Measurements from ENCODE around the gene EEF2KMT. TPM values are rescaled to one million over a fixed set of nuclear protein-coding genes. Genes with fewer than 3 reads are reported as not detected.
A peak's percentile ranks its signal among the peaks of the same experiment; 100 is the strongest.

EEF2KMT gene
- total and polyA plus RNA-seq, 2 of the 13 experiments (the other 11 are each of a cell fraction or from before 2014, with no cell fraction given), result 10.7 to 26.9 TPM

DNA sequence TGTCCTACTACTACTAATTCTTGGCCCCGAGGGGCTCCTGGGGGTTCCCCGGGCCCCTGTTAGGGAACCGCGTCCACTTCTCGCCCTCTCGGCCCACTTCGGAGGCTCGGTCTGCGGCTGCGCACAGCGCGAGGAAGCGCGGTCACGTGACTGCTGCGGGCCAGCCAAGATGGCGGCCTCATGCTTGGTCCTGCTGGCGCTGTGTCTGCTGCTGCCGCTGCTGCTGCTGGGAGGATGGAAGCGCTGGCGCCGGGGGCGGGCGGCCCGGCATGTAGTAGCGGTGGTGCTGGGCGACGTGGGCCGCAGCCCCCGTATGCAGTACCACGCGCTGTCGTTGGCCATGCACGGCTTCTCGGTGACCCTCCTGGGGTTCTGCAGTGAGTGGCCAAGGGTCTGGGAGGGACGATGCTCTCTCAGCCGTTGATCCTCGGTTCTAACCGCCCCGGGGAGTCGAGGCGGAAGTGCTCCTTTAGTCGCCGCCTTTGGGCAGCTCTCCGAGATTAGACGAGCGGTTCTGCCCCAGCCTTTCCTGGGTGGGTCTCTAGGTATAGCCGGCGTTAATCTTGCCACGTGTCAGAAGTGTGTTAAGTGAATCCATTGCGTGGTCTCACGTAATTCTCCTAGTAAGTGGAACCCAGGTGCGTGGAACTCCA is 25.8 kb downstream of the EEF2KMT start, which contains the start of gene ALG1 (continued):
- TF ChIP-seq, protein P1, sequence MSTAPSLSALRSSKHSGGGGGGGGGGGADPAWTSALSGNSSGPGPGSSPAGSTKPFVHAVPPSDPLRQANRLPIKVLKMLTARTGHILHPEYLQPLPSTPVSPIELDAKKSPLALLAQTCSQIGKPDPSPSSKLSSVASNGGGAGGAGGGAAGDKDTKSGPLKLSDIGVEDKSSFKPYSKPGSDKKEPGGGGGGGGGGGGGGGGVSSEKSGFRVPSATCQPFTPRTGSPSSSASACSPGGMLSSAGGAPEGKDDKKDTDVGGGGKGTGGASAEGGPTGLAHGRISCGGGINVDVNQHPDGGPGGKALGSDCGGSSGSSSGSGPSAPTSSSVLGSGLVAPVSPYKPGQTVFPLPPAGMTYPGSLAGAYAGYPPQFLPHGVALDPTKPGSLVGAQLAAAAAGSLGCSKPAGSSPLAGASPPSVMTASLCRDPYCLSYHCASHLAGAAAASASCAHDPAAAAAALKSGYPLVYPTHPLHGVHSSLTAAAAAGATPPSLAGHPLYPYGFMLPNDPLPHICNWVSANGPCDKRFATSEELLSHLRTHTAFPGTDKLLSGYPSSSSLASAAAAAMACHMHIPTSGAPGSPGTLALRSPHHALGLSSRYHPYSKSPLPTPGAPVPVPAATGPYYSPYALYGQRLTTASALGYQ (CRISPR knock-in tag; IDR thresholded peaks at IDR 0.05), result no peak; the same call in 1 of the 2 replicates
- TF ChIP-seq PRMT3 (CRISPR knock-in tag; IDR thresholded peaks at IDR 0.05; ENCODE audit: borderline replicate concordance, low read depth) (peak; percentile 88; the same call in 1 of the 2 replicates), EEA1 (CRISPR knock-in tag; IDR thresholded peaks at IDR 0.05; ENCODE audit: borderline replicate concordance) (no peak), HOXA7 (CRISPR knock-in tag; IDR thresholded peaks at IDR 0.05) (no peak; the same call in 1 of the 2 replicates), ZNF138 (CRISPR knock-in tag; IDR thresholded peaks at IDR 0.05; ENCODE audit: low read depth) (peak; percentile 77), ZNF280D (CRISPR knock-in tag; IDR thresholded peaks at IDR 0.05) (peak; percentile 97), GLMP (CRISPR knock-in tag; IDR thresholded peaks at IDR 0.05; ENCODE audit: borderline replicate concordance) (no peak; the same call in 1 of the 2 replicates), ZNF782 (CRISPR knock-in tag; IDR thresholded peaks at IDR 0.05; ENCODE audit: borderline replicate concordance) (peak; percentile 88; the same call in 1 of the 2 replicates), ARID3A (IDR thresholded peaks at IDR 0.05; ENCODE audit: low read depth, low read length) (peak; percentile 26; the same call in 1 of the 2 replicates), NFAT5 (CRISPR knock-in tag; IDR thresholded peaks at IDR 0.05) (peak; percentile 88), PTBP1 (IDR thresholded peaks at IDR 0.05; ENCODE audit: low read depth, low read length, poor library complexity, severe bottlenecking) (no peak), ZNF614 (CRISPR knock-in tag; IDR thresholded peaks at IDR 0.05; ENCODE audit: borderline replicate concordance) (peak; percentile 80; the same call in 1 of the 2 replicates), KDM4B (CRISPR knock-in tag; IDR thresholded peaks at IDR 0.05) (peak; percentile 87), ATF7-NPFF (CRISPR knock-in tag; IDR thresholded peaks at IDR 0.05; ENCODE audit: low read depth) (peak; percentile 97)
